HL-60/S4 treated with phorbol 12-myristate 13-acetate at 8.2 ng/mL for 4 days and 3 days (cell line): ENCODE measurements around the gene FYB2.
"Not testable (repeated sequence)": the region's sequence is repeated elsewhere in the genome, so short reads cannot be mapped to it uniquely, and the experiment has no call there.

Experiments used
- in situ Hi-C: fragments of 300-500 bp; cut with MboI; formaldehyde crosslinking; loops from 2 replicates; pipeline ENCODE4 v1.15.0; 2022; ENCODE audit warnings: low sequenced_read_pairs

The FYB2 gene

GRCh38 chr1:56797065-56797685 lies 22.0 kb downstream of the FYB2 start:
- in situ Hi-C loops, result no loop called here

GRCh38 chr1:56795870-56796269 lies 23.3 kb downstream of the FYB2 start:
- in situ Hi-C loops, result no loop called here

- in situ Hi-C loops, result no loop called here
Measured at GRCh38 chr1:56790036-56790435, 29.2 kb downstream of the FYB2 start.

GRCh38 chr1:56788588-56788987 lies 30.6 kb downstream of the FYB2 start:
- in situ Hi-C loops, result no loop called here

GRCh38 chr1:56788102-56788501 lies 31.1 kb downstream of the FYB2 start:
- in situ Hi-C loops, result no loop called here

GRCh38 chr1:56787330-56787729 lies 31.9 kb downstream of the FYB2 start:
- in situ Hi-C loops, result no loop called here

- in situ Hi-C loops, result no loop called here
Measured at GRCh38 chr1:56782773-56783172, 36.4 kb downstream of the FYB2 start.

GRCh38 chr1:56780826-56781225 lies 38.4 kb downstream of the FYB2 start:
- in situ Hi-C loops, result no loop called here

- in situ Hi-C loops, result no loop called here
Measured at GRCh38 chr1:56780128-56780750, 39.0 kb downstream of the FYB2 start.

- in situ Hi-C loops, result no loop called here
Measured at GRCh38 chr1:56777972-56778371, 41.2 kb downstream of the FYB2 start.

- in situ Hi-C loops, result not testable (repeated sequence)
Measured at GRCh38 chr1:56774732-56775131, 44.5 kb downstream of the FYB2 start.

GRCh38 chr1:56774067-56774609 lies 45.1 kb downstream of the FYB2 start:
- in situ Hi-C loops, result no loop called here

- in situ Hi-C loops, result no loop called here
Measured at GRCh38 chr1:56773341-56774066, 45.7 kb downstream of the FYB2 start.

GRCh38 chr1:56771717-56772116 lies 47.5 kb downstream of the FYB2 start:
- in situ Hi-C loops, result no loop called here

- in situ Hi-C loops, result no loop called here
Measured at GRCh38 chr1:56758794-56759193, 60.4 kb downstream of the FYB2 start.

GRCh38 chr1:56758135-56758534 lies 61.1 kb downstream of the FYB2 start:
- in situ Hi-C loops, result no loop called here

GRCh38 chr1:56755911-56756310 lies 63.3 kb downstream of the FYB2 start:
- in situ Hi-C loops, result no loop called here

GRCh38 chr1:56754708-56755479 lies 64.3 kb downstream of the FYB2 start:
- in situ Hi-C loops, result no loop called here

GRCh38 chr1:56745231-56745630 lies 74.0 kb downstream of the FYB2 start:
- in situ Hi-C loops, result no loop called here

- in situ Hi-C loops, result no loop called here
Measured at GRCh38 chr1:56728964-56729363, 90.2 kb downstream of the FYB2 start.

- in situ Hi-C loops, result no loop called here
Measured at GRCh38 chr1:56726706-56727105, 92.5 kb downstream of the FYB2 start.
